MM.1S (cell line): ENCODE measurements around the gene PGS1.

Source experiments
- DNase-seq: peaks from one replicate; pipeline ENCODE4 v3.0.0-alpha.2; 2015
- H2AFZ ChIP-seq: fragments of 300-600 bp; sonication (generic); 2 replicates; pipeline ENCODE4 v1.6.0; 2016; ENCODE audit warnings: antibody characterized with exemption, low read length
- H3F3A ChIP-seq: fragments of 300-600 bp; sonication (generic); 2 replicates; pipeline ENCODE4 v1.6.1; 2016; ENCODE audit warnings: mild to moderate bottlenecking, antibody characterized with exemption, low read length, moderate library complexity, mixed read lengths; ENCODE audit not compliant: insufficient read depth
- H3K27ac ChIP-seq: fragments of 300-600 bp; sonication (generic); 2 replicates; pipeline ENCODE4 v1.5.1; 2016; ENCODE audit warnings: mild to moderate bottlenecking, low read length
- H3K27me3 ChIP-seq: fragments of 300-600 bp; sonication (generic); replicated peaks from 2 replicates; pipeline ENCODE4 v1.6.0; 2016; ENCODE audit warnings: low read length; ENCODE audit not compliant: insufficient read depth
- H3K36me3 ChIP-seq: fragments of 300-600 bp; sonication (generic); replicated peaks from 2 replicates; pipeline ENCODE4 v1.6.1; 2016; ENCODE audit warnings: mild to moderate bottlenecking, low read length, mixed read lengths; ENCODE audit not compliant: insufficient read depth
- H3K4me1 ChIP-seq: fragments of 300-600 bp; sonication (generic); 2 replicates; pipeline ENCODE4 v1.6.1; 2016; ENCODE audit warnings: low read length, mixed read lengths
- H3K4me2 ChIP-seq: fragments of 300-600 bp; sonication (generic); 2 replicates; pipeline ENCODE4 v1.6.0; 2016; ENCODE audit warnings: low read depth, low read length
- H3K4me3 ChIP-seq: fragments of 300-600 bp; sonication (generic); 2 replicates; pipeline ENCODE4 v1.5.1; 2016; ENCODE audit warnings: low read length, mixed read lengths
- H3K79me2 ChIP-seq: fragments of 300-600 bp; sonication (generic); 2 replicates; pipeline ENCODE4 v1.6.1; 2016; ENCODE audit warnings: mixed run types, low read length, mixed read lengths
- H3K9ac ChIP-seq: fragments of 300-600 bp; sonication (generic); 2 replicates; pipeline ENCODE4 v1.6.1; 2016; ENCODE audit warnings: low read length, mixed read lengths
- H3K9me2 ChIP-seq: fragments of 300-600 bp; sonication (generic); replicated peaks from 2 replicates; pipeline ENCODE4 v1.6.1; 2016; ENCODE audit warnings: mild to moderate bottlenecking, low read length, mixed read lengths; ENCODE audit not compliant: insufficient read depth
- H3K9me3 ChIP-seq: fragments of 300-600 bp; sonication (generic); replicated peaks from 2 replicates; pipeline ENCODE4 v1.6.1; 2016; ENCODE audit warnings: mild to moderate bottlenecking, low read length, mixed read lengths; ENCODE audit not compliant: insufficient read depth
- H4K20me1 ChIP-seq: fragments of 300-600 bp; sonication (generic); 2 replicates; pipeline ENCODE4 v1.6.1; 2016; ENCODE audit warnings: mild to moderate bottlenecking, low read length, moderate library complexity, mixed read lengths; ENCODE audit not compliant: insufficient read depth
- EZH2 ChIP-seq: fragments of 300-600 bp; sonication (generic); optimal IDR thresholded peaks from 2 replicates; pipeline ENCODE3; 2017; ENCODE audit warnings: low read depth, mild to moderate bottlenecking, antibody characterized with exemption, low read length, mixed read lengths
- EZH2phosphoT487 ChIP-seq: fragments of 300-600 bp; sonication (generic); IDR thresholded peaks from 2 replicates; pipeline ENCODE4 v1.6.1; 2018; ENCODE audit warnings: antibody characterized with exemption, low read length
- TF ChIP-seq, protein P1 (sequence below): fragments of 300-600 bp; sonication (generic); IDR thresholded peaks from 2 replicates; pipeline ENCODE4 v1.5.1; 2016; ENCODE audit warnings: antibody characterized with exemption, low read length, mixed read lengths

Gene PGS1

DNA sequence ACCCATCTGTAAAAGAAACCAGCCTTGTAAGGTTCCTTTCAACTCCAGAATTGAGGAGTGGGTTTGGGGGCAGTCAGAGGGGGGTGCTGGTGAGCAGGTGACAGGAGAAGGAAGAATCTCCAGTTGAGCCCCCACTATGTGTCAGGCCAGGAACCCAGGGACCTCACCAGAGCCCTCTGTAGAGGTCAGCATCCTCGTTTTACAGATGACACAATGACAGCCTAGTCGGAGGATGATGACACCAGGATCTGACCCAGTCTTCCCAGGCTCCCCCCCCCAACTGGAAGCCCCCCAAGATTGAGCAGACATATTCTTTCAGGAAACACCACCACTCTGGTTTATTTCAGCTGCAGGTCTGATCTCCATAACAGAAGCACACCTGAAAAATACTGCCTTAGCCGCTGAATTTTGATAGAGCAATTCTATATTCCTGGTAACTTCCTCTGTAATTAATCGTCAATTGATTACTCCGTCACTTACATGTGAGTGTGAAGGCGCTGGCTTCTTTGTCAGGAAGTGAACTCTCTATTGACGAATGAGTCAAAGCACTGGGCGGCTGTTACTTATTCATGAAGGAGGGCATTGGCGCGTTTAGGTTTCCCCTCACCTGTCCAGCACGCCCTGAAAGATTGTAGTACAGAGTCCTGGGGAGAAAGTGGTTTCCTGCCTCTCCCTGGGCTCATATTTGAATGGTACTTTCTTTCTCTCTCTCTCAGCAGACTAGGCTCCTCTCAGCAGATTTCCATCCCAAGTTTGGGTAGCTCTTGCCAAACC lies 39.8 kb upstream of the PGS1 start:
- Histone ChIP-seq H2AFZ (no peak overlapping the region), H3K9me2 (no peaks in the 10 kb centered on the region), H3K27me3 (peaks cover 63% of the 10 kb centered on the region), H3K4me1 (peaks cover 20% of the 10 kb centered on the region), H3F3A (no peaks in the 10 kb centered on the region; the same call in 1 of the 2 replicates), H4K20me1 (no peaks in the 10 kb centered on the region), H3K9me3 (no peaks in the 10 kb centered on the region), H3K27ac (no peak overlapping the region), H3K9ac (no peak overlapping the region), H3K79me2 (no peaks in the 10 kb centered on the region), H3K4me3 (no peak overlapping the region), H3K36me3 (no peaks in the 10 kb centered on the region), H3K4me2 (no peak overlapping the region)
- DNase-seq: peak; percentile 20
- TF ChIP-seq EZH2phosphoT487 (no peak), EZH2 (no peak)
- TF ChIP-seq, protein P1, sequence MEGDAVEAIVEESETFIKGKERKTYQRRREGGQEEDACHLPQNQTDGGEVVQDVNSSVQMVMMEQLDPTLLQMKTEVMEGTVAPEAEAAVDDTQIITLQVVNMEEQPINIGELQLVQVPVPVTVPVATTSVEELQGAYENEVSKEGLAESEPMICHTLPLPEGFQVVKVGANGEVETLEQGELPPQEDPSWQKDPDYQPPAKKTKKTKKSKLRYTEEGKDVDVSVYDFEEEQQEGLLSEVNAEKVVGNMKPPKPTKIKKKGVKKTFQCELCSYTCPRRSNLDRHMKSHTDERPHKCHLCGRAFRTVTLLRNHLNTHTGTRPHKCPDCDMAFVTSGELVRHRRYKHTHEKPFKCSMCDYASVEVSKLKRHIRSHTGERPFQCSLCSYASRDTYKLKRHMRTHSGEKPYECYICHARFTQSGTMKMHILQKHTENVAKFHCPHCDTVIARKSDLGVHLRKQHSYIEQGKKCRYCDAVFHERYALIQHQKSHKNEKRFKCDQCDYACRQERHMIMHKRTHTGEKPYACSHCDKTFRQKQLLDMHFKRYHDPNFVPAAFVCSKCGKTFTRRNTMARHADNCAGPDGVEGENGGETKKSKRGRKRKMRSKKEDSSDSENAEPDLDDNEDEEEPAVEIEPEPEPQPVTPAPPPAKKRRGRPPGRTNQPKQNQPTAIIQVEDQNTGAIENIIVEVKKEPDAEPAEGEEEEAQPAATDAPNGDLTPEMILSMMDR: no peak

DNA sequence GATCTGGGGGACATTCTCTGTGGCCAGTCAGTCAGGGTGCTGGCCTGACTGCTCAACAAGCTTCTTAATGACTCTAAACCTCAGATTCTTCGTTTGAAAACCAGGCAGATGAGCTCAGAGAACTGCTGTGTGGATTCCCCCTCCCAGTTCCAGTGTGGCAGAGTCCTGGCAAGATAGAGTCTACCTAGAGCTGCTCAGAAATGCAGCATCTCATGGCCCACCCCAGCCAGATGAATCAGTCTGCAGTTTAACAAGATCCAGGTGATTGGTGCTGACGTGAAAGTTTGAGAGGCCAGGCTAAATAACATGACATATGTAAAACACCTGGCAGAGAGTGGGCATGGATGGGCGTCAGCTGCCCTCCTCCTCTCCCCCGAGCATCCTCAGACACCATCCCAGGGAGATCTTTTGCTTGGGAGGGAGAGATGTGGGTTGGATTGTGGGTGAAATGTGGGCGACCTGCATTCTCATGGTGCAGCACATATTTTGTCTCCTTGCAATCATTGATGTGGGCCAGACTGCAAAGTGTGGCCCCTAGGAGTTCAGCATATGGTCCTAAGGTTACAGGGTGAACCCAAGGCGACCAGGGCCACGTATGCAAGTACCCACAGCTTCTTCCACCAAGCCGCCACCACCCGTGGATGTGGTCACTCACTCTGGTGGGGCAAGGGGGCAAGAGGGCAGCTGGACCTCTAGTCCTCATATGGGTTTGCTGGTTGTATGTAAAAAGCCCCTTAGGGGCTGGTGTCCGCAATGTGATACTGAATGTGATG lies 38.1 kb upstream of the PGS1 start:
- no peak overlapping the region for H3K9ac ChIP-seq
- no peak overlapping the region for H3K4me2 ChIP-seq
- H3K9me3 ChIP-seq: no peaks in the 10 kb centered on the region
- H4K20me1 ChIP-seq: no peaks in the 10 kb centered on the region
- DNase-seq: no peak
- H3K27ac ChIP-seq: no peak overlapping the region
- H3K4me3 ChIP-seq: no peak overlapping the region
- TF ChIP-seq, protein P1: no peak
- TF ChIP-seq EZH2phosphoT487 (no peak), EZH2 (no peak)
- no peak overlapping the region for H2AFZ ChIP-seq
- H3K4me1 ChIP-seq: peaks cover 28% of the 10 kb centered on the region
- no peaks in the 10 kb centered on the region for H3K36me3 ChIP-seq
- no peaks in the 10 kb centered on the region for H3K9me2 ChIP-seq
- no peaks in the 10 kb centered on the region; the same call in 1 of the 2 replicates for H3F3A ChIP-seq
- peaks cover 60% of the 10 kb centered on the region for H3K27me3 ChIP-seq
- H3K79me2 ChIP-seq: no peaks in the 10 kb centered on the region

DNA sequence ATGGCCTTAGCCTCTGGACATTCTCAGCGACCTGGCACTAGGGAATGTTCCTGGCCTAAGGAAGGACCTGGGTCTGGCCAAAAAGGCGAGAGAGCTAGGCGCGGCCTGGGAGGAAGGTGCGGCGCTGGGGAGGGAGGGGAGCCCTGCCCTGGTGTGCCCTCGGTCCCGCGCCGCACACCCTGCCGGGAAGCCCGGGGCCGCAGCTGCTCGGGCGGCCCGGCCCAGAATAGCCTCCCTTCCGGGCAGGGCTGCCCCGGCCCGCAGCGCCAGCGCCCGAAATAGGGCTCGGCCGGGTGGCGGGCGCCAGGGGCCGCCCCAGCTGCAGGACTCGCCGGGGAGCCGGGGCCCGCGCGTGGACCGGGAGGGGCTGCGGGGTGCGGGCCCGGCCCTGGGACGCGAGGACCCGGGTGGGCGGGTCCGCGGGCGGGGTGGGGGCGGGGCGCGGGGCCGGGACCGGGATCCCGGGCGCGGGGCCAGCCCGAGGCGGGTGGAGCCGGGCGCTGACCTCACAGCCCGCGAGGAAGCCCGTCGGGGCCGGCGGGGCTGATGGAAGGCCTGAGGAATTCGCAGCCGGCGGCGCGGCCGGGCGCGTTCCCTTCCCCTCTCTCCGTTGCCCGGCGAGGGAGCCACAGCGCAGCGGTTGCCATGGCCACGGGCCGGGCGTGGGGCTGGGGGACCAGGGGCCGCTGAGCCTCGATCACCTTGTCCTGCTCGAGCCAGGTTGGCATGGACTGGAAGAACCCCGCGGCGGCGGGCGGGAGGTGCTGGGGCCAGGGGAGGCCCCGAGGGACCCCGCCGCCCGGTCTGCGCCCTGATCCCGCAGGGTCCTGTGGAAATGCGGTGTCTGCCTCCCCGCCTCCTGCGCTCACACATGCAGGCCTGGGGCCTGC lies 36.6 kb upstream of the PGS1 start:
- Histone ChIP-seq H3K9ac (no peak overlapping the region), H3K36me3 (no peaks in the 10 kb centered on the region), H3K79me2 (no peaks in the 10 kb centered on the region), H4K20me1 (no peaks in the 10 kb centered on the region), H3K27ac (no peak overlapping the region), H3K4me2 (peak overlapping the region; percentile 73; the same call in 1 of the 2 replicates), H3K4me3 (0 out of 2 replicates have a peak overlapping the region, but pooled peaks have one; percentile 23), H2AFZ (no peak overlapping the region), H3K27me3 (peaks cover 50% of the 10 kb centered on the region), H3K4me1 (peaks cover 28% of the 10 kb centered on the region), H3K9me3 (no peaks in the 10 kb centered on the region), H3K9me2 (no peaks in the 10 kb centered on the region), H3F3A (no peaks in the 10 kb centered on the region; the same call in 1 of the 2 replicates)
- no peak for DNase-seq
- TF ChIP-seq EZH2 (no peak), EZH2phosphoT487 (no peak)
- TF ChIP-seq, protein P1: no peak
